ENCODE measurements around the gene MRM1.

The MRM1 gene

DNA sequence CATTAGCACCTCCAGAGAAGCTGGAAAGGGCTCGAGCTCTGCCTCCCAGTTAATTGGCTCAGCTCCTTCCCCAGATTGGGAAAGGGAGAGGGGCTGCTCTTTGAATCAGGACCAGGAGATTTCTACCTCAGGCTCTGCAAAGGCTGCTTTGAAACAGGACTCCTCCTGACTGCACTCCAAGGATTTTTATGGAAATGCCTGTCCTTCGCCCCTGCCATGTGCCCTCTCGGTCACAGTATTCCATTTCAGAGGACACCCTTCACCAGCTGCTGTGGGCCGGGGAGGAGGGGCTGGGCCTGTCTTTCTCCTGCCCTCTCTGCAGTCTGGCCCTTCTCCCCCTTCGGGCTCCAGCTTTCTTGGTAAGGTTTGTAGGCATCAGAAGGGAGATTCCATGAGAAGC is 13.6 kb downstream of the MRM1 start:
- Histone ChIP-seq H3K79me2 (ENCODE audit: insufficient read depth, low read length) (no peaks in the 10 kb centered on the region), H3K4me1 (ENCODE audit: insufficient read depth, low read length, severe bottlenecking) (peaks cover 3% of the 10 kb centered on the region), H3K9me2 (ENCODE audit: low read depth, low read length) (no peaks in the 10 kb centered on the region), H3K4me3 (ENCODE audit: low read depth, low read length, poor library complexity, severe bottlenecking) (no peak overlapping the region), H3K36me3 (ENCODE audit: insufficient read depth, low read length) (peaks cover 5% of the 10 kb centered on the region; the same call in 1 of the 2 replicates), H4K20me1 (ENCODE audit: insufficient read depth, low read length) (no peaks in the 10 kb centered on the region), H3K27ac (ENCODE audit: low read depth, low read length, poor library complexity, severe bottlenecking) (no peak overlapping the region), H2AFZ (ENCODE audit: low read length) (no peak overlapping the region), H3F3A (ENCODE audit: insufficient read depth, low read length) (no peaks in the 10 kb centered on the region), H3K9ac (ENCODE audit: low read length) (no peak overlapping the region), H3K9me3 (ENCODE audit: low read length) (no peaks in the 10 kb centered on the region), H3K4me2 (ENCODE audit: low read length) (no peak overlapping the region), H3K27me3 (ENCODE audit: insufficient read depth, low read length) (no peaks in the 10 kb centered on the region)
- no peak for TF ChIP-seq EZH2 (IDR thresholded peaks at IDR 0.05; ENCODE audit: borderline replicate concordance, low read length)
- TF ChIP-seq, protein P1, sequence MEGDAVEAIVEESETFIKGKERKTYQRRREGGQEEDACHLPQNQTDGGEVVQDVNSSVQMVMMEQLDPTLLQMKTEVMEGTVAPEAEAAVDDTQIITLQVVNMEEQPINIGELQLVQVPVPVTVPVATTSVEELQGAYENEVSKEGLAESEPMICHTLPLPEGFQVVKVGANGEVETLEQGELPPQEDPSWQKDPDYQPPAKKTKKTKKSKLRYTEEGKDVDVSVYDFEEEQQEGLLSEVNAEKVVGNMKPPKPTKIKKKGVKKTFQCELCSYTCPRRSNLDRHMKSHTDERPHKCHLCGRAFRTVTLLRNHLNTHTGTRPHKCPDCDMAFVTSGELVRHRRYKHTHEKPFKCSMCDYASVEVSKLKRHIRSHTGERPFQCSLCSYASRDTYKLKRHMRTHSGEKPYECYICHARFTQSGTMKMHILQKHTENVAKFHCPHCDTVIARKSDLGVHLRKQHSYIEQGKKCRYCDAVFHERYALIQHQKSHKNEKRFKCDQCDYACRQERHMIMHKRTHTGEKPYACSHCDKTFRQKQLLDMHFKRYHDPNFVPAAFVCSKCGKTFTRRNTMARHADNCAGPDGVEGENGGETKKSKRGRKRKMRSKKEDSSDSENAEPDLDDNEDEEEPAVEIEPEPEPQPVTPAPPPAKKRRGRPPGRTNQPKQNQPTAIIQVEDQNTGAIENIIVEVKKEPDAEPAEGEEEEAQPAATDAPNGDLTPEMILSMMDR (IDR thresholded peaks at IDR 0.05; ENCODE audit: low read length): no peak

DNA sequence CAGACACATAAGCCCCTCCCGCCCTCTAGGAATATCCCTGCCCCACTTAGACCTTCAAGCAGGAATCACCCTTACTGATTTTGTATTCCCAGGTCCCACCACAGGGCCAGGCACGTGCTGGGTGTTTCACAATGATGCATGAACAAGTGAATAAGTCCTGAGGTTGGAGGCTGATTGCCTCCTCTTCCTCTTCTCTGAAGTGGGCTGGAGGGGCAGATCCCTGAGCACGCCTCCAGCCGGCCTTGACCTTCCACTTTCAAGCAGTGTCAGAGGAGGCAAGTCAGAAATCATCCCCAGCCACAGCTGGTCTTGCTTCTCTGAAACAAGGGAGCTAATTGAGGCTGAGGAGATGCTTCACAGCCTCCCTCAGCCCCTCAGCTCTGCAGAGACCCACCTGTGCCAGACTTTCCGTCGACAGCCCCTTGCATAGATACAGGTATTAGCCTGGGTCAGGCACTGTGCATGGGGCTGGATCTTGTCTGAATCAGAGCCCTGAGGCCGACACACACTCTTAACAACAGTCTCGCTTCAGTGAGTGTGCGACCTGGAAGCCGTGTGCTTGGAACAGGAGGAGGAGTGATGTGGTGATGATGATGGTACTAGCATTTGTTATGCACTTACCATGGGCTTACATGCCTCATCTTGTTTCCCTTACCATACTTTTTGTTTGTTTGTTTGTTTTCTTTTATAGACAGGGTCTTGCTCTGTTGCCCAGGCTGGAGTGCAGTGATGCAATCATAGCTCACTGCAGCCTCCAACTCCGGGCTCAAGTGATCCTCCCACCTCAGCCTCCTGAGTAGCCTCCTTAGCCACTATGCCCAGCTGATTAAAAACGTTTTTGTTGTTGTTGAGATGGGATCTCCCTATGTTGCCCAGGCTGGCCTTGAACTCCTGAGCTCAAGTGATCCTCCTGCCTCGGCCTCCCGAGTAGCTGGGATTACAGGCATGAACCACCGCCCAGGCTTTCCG is 15.0 kb downstream of the MRM1 start:
- Histone ChIP-seq H3K9me2 (ENCODE audit: low read depth, low read length) (no peaks in the 10 kb centered on the region), H3K27ac (ENCODE audit: low read depth, low read length, poor library complexity, severe bottlenecking) (no peak overlapping the region), H3K36me3 (ENCODE audit: insufficient read depth, low read length) (0 out of 2 replicates have a peak, but pooled peaks cover under 1% of the 10 kb centered on the region), H2AFZ (ENCODE audit: low read length) (no peak overlapping the region), H3K4me3 (ENCODE audit: low read depth, low read length, poor library complexity, severe bottlenecking) (no peak overlapping the region), H3F3A (ENCODE audit: insufficient read depth, low read length) (no peaks in the 10 kb centered on the region), H3K27me3 (ENCODE audit: insufficient read depth, low read length) (no peaks in the 10 kb centered on the region), H3K9ac (ENCODE audit: low read length) (no peak overlapping the region), H3K9me3 (ENCODE audit: low read length) (no peaks in the 10 kb centered on the region), H3K79me2 (ENCODE audit: insufficient read depth, low read length) (no peaks in the 10 kb centered on the region), H4K20me1 (ENCODE audit: insufficient read depth, low read length) (no peaks in the 10 kb centered on the region), H3K4me2 (ENCODE audit: low read length) (no peak overlapping the region), H3K4me1 (ENCODE audit: insufficient read depth, low read length, severe bottlenecking) (peaks cover 3% of the 10 kb centered on the region)
- TF ChIP-seq EZH2 (IDR thresholded peaks at IDR 0.05; ENCODE audit: borderline replicate concordance, low read length): no peak
- TF ChIP-seq, protein P1 (IDR thresholded peaks at IDR 0.05; ENCODE audit: low read length): no peak

DNA sequence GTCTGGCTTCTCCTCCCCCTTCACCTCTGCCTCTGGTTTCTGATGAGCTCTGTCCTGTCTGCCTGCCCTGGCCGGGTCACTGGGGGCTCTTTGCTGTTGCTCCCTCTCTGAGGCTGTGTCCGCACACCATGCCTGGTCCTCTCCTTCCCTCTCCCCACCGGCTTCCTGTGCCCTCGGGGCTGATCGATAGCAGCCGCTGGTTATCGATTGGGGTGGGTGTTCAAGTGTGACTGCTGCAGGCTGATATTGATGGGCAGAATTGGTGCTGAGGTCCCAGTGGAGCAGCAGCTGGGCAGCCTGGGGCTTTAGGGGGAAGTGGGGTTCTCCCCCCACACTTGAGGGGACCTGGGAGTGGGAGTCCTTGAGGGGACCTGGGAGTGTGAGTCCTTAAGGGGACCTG is 16.4 kb downstream of the MRM1 start:
- Histone ChIP-seq H4K20me1 (ENCODE audit: insufficient read depth, low read length) (no peaks in the 10 kb centered on the region), H3K4me3 (ENCODE audit: low read depth, low read length, poor library complexity, severe bottlenecking) (no peak overlapping the region), H3K27ac (ENCODE audit: low read depth, low read length, poor library complexity, severe bottlenecking) (no peak overlapping the region), H3K9ac (ENCODE audit: low read length) (no peak overlapping the region), H2AFZ (ENCODE audit: low read length) (no peak overlapping the region), H3K9me2 (ENCODE audit: low read depth, low read length) (no peaks in the 10 kb centered on the region), H3F3A (ENCODE audit: insufficient read depth, low read length) (no peaks in the 10 kb centered on the region), H3K27me3 (ENCODE audit: insufficient read depth, low read length) (no peaks in the 10 kb centered on the region), H3K9me3 (ENCODE audit: low read length) (no peaks in the 10 kb centered on the region), H3K4me1 (ENCODE audit: insufficient read depth, low read length, severe bottlenecking) (peaks cover 3% of the 10 kb centered on the region), H3K4me2 (ENCODE audit: low read length) (no peak overlapping the region), H3K36me3 (ENCODE audit: insufficient read depth, low read length) (no peaks in the 10 kb centered on the region), H3K79me2 (ENCODE audit: insufficient read depth, low read length) (no peaks in the 10 kb centered on the region)
- TF ChIP-seq EZH2 (IDR thresholded peaks at IDR 0.05; ENCODE audit: borderline replicate concordance, low read length): no peak
- TF ChIP-seq, protein P1 (IDR thresholded peaks at IDR 0.05; ENCODE audit: low read length): no peak
